LNCaP clone FGC (cell line): Measurements from ENCODE around the gene ALDOA.

Experiments used
- DNase-seq: peaks from one replicate; pipeline ENCODE4 v3.0.0-alpha.2; 2011; ENCODE audit warnings: low read depth
- H3K4me3 ChIP-seq: 2 replicates; pipeline ENCODE4 v1.5.1; 2011; ENCODE audit warnings: mild to moderate bottlenecking, low read depth, low read length, control low read depth
- CTCF ChIP-seq: IDR thresholded peaks from 2 replicates; pipeline ENCODE4 v1.5.1; 2012; ENCODE audit warnings: mild to moderate bottlenecking; ENCODE audit not compliant: control insufficient read depth, insufficient read depth; ENCODE audit errors: extremely low read depth

The ALDOA gene

DNA sequence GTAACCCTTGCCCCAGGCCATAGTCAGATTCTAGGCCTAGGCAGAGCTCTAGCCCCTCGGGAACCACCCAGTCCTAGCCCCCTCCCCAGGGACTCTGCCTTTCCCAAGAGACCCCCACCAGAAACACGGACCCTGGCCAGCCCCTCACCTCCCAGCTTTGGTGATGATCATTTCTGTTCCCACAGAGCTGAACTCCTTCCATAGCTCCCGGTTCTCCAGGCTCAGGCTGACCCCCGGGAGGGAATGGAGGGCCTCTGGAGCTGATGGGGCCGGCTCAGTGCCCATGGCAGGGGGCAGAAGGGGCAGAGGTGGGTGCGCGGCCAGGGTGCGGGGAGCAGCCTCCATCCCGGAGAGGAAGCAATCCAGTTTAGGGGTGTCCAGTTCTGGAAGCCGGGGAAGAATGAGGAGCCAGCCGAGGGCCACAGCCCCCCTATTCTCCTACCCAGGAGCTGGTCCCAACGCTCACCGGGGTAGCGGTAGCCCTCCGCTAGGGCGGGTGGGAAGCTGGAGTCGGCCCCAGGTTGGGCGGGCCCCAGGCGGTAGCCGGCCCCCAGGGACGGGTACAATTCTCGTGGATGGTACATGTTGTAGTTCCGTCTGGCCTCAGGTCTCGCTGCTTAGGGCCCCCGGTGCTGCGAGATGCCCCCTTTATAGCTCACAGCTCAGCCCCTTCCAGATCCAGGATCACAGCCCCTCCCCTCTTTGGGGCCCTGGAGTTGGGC, 25.2 kb downstream of the ALDOA start:
- TF ChIP-seq CTCF, result no peak
- no peak for DNase-seq
- no peak overlapping the region for H3K4me3 ChIP-seq

GRCh38 chr16:30091474-30092372, 26.2 kb downstream of the ALDOA start, which contains the start of gene TBX6:
Gene TBX6 (minus strand): TSS chr16:30091924. CDS start chr16:30091193, 731 bp downstream.
- H3K4me3 ChIP-seq, result peak within 1 kb of the TSS; percentile 62
- peak; percentile 91 for TF ChIP-seq CTCF
- DNase-seq, result peak; percentile 56

DNA sequence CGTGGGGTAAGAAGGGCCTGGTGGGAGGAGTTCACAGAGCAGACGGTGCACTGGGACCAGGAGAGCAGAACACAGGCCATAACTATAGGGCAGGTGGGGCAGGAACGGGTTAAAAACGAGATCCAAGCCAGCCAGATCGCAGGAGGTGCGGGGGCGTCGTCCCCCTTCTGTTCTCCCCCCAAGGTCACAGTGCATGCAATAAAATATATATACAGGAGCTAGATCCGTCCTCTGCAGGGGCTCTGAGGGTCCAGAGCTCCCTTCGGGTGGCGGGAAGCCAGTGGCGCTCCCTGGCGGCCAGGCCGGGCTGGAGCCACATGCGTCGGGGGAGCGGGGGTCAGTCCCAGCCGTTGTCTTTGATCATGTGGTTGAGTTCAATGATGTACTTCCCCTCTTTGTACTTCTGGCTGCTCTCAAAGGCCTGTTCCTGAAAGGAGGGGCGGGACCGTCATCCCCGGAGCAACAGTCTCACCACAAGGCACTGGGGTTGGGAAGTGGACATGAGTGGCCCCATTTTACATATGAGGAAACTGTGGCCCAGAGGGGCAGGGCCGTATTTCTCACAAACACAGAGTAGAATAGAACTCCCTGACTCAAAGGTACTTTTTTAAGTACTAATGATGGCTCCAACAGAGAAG, 26.9 kb downstream of the ALDOA start:
- H3K4me3 ChIP-seq, result peak overlapping the region; percentile 62
- TF ChIP-seq CTCF, result no peak
- DNase-seq, result no peak

DNA sequence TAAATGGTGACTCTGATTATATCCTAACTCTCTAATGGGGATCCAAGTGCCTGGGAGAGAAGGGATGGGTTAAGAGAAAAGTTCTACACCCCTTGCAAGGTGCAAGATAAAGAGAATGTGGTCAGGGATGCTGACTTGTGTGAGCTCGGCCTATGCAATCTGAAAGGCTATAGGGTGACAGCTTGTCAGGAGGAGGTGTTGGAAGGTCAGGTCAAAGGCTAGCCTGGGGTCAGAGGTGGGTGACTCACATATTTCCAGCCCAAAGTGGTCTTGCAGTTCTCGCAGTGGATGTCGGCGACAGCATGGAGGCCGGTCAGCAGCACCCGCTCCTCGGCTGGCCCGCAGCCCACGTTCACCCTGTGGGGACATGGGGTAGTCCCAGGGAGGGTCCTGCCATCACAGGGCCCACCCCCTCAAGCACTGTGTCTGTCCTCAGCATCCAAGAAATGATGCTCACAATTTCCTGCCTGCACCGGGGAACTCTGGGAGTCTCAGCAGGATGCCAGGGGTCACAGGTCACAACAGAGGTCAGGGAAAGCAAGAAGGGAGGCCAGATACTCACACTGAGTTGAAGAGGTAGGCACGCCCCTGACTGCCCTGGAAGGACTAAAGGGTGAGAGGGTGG, 29.1 kb downstream of the ALDOA start:
- no peak for TF ChIP-seq CTCF
- DNase-seq, result no peak
- no peak overlapping the region for H3K4me3 ChIP-seq

GRCh38 chr16:30095166-30096078, 29.9 kb downstream of the ALDOA start:
- peak overlapping the region; percentile 53 for H3K4me3 ChIP-seq
- no peak for TF ChIP-seq CTCF
- no peak for DNase-seq
